GM12892 (cell line): ENCODE data around the gene E2F4.

Source experiments
- DNase-seq: peaks from one replicate; pipeline ENCODE4 v3.0.0; 2011; ENCODE audit not compliant: insufficient read length
- FAIRE-seq: peaks from 2 replicates; lab custom pipeline; 2011; peaks lifted over from hg19 to GRCh38; lab: Jason Lieb, UNC
- POLR2A ChIP-seq: IDR thresholded peaks from 2 replicates; pipeline ENCODE4 v1.6.1; 2011; ENCODE audit warnings: low read depth, low read length, control low read depth
- POLR2AphosphoS5 ChIP-seq: IDR thresholded peaks from 2 replicates; pipeline ENCODE4 v1.6.1; 2011; ENCODE audit warnings: low read depth, low read length, control low read depth
- TAF1 ChIP-seq: IDR thresholded peaks from 2 replicates; pipeline ENCODE4 v1.6.1; 2011; ENCODE audit warnings: low read depth, mild to moderate bottlenecking, control low read depth, low read length, borderline replicate concordance

Gene E2F4

DNA sequence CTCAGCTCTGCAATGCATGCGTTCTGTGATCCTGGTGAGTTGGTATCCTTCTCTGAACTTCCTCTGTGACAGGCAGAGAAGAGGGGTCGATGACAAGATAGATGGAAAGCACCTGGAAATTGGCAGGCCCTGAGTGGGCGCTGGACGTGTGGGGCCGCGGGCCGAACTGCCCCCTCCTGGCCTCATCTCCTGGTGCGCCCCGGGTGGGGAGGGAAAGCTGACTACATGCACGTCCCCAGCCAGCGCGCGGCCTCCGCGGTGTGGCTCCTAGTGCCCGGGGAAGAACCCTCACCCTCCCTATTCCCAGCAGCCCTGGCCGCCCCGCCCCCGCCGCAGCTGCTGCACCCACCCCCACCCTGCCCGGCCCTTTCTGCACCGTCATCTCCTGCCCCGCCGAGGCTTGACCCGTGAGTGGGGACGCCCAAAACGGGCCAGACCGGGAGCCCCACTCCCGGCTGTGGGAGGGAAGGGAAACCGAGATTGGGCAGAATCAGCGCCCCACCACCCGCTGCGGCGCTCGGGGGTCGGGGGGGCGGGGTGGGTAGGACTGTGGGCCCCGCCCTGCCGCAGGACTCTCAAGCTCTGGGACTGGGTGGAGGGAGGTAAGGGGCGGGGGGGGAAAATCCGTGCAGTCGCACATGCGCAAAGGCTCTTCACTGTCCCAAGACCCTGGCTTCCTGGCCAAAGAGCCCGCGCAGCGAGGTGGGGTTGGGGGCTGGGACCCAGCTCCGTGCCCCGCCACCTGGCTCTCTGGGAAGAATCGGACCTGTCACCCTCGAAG lies 21.6 kb upstream of the E2F4 start, which contains the start of gene NOL3:
NOL3 (plus strand) TSS at position 371 of the 781 bp plus-strand sequence.
- peak; percentile 74 for DNase-seq
- peak; percentile 56 for FAIRE-seq

DNA sequence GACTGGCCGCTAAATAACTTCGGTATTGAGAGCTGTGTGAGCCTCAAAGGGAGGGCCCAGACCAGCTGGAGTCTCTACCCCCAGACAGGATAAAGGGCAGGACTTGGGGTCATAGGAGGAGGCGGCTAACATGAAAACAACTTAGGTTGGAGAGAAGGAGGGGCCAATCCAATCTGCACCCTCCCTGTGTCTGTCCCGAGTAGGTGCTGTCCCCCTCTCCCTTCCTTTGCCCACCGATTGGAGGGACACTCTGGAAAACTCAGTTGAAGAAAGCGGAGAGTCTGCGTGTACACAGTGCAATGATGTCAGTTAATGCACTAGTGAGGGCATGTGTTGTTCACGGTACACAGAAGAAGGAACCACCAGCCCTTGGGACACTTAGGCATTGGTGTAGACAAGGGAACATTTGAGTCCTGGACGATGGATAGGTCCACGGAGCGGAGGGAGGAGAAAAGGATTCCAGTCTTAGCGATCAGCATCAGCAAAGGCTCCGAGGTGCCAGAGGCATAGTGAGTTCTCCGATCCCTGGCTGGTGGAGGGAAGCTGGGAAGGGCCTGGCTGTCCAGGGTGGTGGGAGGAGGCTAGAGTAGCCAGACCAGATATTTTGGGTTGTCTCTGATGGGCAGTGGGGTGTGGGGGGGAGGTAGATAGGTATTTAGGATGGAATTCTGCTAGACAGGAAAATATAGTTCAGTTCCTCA lies 20.9 kb upstream of the E2F4 start:
- peak; percentile 63 for FAIRE-seq
- DNase-seq: no peak
- TF ChIP-seq POLR2A (no peak), TAF1 (no peak), POLR2AphosphoS5 (no peak)

More for the DNA sequence above, 21.6 kb upstream of the E2F4 start, which contains the start of gene NOL3:
- TF ChIP-seq POLR2A (peak; percentile 30; the same call in 1 of the 2 replicates), POLR2AphosphoS5 (no peak)

DNA sequence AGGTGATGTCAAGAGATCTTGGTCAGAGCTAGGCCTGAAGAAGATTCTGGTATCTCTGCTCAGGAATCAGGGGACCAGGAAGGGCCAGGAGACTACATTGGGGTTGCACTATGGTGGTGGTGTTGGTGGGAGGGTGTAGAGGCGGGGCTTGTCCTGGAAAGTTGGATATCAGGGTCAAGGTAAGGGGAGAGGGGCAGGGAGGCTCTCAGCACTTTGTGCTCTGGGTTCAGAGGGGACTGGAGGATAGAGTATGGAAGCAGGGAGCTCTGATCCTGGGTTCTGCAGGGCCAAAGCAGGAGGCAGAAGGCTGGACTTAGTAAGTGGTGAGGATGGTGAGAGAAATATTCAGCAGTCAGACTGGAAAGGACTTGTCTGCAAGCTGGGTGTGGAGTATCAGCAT lies 18.6 kb upstream of the E2F4 start:
- FAIRE-seq (no peak), DNase-seq (no peak)
- TF ChIP-seq POLR2AphosphoS5: no peak
- TF ChIP-seq TAF1: no peak
- TF ChIP-seq POLR2A: no peak

DNA sequence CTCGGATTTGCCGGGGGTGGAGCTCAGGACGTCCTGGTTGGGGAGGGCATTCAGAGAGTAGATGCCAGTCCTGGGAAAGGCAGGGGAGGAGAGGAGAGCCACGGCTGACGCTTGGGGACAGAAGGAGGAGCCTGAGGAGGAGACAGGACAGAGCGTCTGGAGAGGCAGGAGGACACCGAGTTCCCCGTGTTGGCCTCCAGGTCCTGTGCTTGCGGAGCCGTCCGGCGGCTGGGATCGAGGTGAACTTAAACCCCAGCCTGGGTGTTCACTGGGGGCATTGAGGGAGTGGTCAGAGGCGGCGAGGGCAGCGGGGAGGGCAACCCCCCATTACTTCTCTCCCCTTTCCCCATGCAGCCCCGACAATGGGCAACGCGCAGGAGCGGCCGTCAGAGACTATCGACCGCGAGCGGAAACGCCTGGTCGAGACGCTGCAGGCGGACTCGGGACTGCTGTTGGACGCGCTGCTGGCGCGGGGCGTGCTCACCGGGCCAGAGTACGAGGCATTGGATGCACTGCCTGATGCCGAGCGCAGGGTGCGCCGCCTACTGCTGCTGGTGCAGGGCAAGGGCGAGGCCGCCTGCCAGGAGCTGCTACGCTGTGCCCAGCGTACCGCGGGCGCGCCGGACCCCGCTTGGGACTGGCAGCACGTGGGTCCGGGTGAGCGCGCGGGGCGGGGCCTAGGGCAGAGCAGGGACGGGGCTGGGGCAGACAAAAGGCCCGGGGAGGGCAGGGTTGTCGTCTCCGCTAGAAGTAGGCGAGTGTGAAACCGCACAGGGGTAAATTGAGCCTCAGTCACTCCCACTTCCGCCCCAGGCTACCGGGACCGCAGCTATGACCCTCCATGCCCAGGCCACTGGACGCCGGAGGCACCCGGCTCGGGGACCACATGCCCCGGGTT lies 17.9 kb upstream of the E2F4 start:
- DNase-seq (peak; percentile 74), FAIRE-seq (peak; percentile 64)

DNA sequence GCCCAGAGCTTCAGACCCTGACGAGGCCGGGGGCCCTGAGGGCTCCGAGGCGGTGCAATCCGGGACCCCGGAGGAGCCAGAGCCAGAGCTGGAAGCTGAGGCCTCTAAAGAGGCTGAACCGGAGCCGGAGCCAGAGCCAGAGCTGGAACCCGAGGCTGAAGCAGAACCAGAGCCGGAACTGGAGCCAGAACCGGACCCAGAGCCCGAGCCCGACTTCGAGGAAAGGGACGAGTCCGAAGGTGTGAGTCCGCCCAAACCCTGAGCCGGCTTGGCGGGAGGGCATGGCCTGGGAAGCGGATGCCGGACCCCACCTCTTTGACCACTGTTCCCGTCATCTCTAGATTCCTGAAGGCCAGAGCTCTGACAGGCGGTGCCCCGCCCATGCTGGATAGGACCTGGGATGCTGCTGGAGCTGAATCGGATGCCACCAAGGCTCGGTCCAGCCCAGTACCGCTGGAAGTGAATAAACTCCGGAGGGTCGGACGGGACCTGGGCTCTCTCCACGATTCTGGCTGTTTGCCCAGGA lies 17.2 kb upstream of the E2F4 start:
- DNase-seq (no peak), FAIRE-seq (no peak)
- no peak for TF ChIP-seq POLR2A
- no peak for TF ChIP-seq TAF1
- TF ChIP-seq POLR2AphosphoS5: no peak

More for the DNA sequence above, 17.9 kb upstream of the E2F4 start:
- TF ChIP-seq POLR2AphosphoS5 (peak; percentile 23; the same call in 1 of the 2 replicates), POLR2A (no peak), TAF1 (no peak)

DNA sequence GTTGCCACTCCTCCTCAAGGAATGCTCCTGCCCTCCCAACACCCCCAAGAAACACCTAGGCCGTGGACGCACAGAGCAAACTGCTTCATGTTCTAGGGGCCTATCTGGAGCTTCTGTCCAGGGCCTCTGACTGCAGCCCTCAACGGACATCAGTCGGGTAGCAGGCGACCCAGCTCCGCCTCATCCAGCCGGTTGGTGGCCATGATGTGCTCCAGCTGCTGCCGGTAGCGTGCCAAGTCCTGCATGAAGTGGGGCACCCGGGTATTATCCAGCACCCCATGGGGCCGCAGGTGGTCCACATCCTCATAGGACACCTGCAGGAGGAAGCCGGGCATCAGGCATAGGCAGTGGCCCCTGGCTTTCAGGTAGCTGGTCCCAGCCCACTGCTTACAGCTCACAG lies 15.3 kb upstream of the E2F4 start:
- TF ChIP-seq POLR2AphosphoS5 (no peak), POLR2A (no peak), TAF1 (no peak)
- DNase-seq (no peak), FAIRE-seq (no peak)

DNA sequence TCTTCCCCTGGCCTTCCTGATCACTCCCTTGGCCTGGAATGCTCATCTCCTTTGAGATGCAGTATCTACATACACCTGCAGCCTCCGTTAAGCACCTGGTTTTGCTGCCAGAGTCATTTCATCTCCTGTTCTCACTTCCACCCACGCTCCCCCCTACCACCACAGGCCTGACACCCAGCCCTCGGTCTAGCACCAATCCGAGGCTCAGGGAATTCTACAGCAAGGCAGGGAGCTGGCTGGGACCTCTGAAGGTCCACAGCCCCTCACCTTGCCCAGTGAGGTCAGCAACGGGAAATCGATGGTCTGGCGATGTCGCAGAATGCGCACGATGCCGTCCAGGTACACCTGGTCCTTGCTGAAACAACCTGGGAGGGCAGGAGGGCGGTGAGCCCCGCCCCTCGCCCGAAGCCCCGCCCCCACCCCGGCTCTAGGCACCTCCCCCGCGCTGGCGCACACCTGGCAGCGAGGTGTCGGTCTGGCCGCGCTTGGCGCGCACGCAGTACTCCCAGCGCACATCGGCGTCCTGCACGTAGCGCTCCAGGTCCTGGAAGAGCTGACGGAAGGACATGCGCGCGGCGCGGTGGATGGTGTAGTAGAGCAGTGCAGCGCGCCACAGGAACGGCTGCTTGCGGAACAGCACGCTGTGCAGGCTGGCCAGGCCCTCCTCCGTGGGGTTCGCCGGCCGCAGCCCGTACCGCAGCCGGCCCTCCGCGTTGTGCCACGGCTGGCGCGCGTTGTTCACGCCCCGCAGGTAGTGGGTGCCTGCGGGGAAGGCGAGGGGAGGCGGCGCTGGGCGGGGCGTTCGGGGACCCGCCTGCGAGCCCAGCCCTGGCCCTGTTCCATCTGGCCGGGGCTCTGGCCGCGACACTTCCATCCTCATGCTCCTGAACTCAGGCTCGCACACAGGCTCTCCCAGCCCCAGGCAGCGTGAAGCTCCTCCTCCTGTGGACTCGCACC lies 13.9 kb upstream of the E2F4 start:
- TF ChIP-seq POLR2A (no peak), TAF1 (no peak), POLR2AphosphoS5 (no peak)
- FAIRE-seq: peak; percentile 60
- DNase-seq: peak; percentile 69

DNA sequence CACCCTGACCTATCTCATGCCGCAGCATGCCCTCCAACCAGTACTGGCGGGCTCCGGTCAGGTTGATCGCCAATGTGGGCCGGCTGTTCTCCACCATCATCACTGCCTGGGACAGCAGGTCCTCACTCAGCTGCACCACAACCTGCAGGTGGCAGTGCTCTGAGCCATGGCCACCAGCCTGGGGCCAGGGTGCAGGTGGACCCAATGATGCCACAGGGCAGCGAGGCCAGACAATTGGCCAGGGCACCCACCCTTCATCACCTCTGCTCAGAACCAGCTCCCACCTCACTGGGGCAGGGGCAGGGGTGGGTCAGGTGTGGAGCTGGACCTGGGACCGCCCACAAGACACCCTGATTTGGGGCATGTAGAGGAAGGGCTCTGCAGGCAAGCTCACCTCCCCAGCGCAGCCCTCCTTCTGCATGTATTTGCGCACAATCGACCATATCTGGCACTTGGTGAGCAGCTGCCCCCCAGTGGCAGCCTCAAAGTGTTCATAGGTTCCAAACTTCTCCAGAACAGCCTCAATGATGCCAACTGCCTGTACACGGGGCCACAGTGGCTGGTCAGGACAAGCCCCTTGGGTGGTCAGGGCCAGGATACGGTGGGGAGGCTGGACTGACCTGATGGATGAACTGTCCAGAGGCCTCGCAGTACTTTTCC lies 12.4 kb upstream of the E2F4 start:
- FAIRE-seq: no peak
- no peak for DNase-seq
- TF ChIP-seq TAF1 (no peak), POLR2A (no peak), POLR2AphosphoS5 (no peak)

DNA sequence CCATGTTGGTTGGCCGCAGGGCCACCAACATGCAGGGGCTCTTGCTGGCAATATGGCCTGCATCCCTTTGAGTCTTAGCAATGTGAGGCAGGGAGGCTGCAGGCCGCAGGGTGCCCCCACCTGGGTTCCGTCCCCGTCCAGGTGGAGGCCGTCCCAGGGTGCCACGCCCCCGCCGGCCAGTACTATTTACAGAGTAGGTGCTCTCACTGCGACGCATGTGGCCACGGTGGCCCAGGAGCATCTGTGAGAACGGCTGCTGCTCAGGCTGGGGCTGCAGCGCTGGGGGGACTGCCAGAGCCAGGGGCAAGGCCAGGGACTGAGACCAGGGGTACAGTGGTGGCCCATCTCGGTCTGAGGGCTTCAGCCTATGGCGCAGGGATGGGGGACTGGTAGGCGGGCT lies 11.8 kb upstream of the E2F4 start:
- no peak for TF ChIP-seq POLR2AphosphoS5
- no peak for TF ChIP-seq TAF1
- TF ChIP-seq POLR2A: no peak
- DNase-seq (no peak), FAIRE-seq (no peak)

DNA sequence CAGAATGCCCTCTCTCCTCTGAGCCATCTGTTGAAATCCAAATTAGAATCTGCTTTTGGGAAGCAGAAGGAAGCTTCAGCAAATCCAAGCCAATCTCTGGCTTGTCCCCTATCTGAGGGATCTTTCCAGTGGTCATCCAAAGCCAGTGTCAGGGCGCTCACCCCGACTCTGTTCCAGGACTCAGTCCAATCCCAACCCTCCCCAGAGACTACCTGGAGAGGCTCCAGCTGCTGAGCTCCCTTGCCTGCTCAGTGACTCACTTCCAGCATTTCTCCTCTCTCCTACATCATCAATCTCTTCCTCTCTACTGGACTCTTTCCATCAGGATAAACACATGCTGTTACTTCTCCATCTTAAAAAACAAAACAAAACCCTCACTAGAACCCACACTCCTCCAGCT lies 10.6 kb upstream of the E2F4 start:
- DNase-seq (no peak), FAIRE-seq (no peak)
- no peak for TF ChIP-seq POLR2AphosphoS5
- TF ChIP-seq POLR2A: no peak
- no peak for TF ChIP-seq TAF1
